Activated CD4-positive, alpha-beta T cell treated with anti-CD3 and anti-CD28 coated beads for 48 hours (primary cell): ENCODE results near the gene TEX14.
"Not testable (repeated sequence)": the region's sequence is repeated elsewhere in the genome, so short reads cannot be mapped to it uniquely, and the experiment has no call there.

Experiments used
- DNase-seq: peaks from one replicate; pipeline ENCODE4 v3.0.0-alpha.2; 2020

The TEX14 gene

GRCh38 chr17:58595194-58595792 is 96.6 kb downstream of the TEX14 start:
- no peak for DNase-seq

- DNase-seq: no peak
Measured at GRCh38 chr17:58593123-58593522, 98.7 kb downstream of the TEX14 start.

GRCh38 chr17:58591455-58591854 is 100.4 kb downstream of the TEX14 start:
- DNase-seq: no peak

- no peak for DNase-seq
Measured at GRCh38 chr17:58590377-58590776, 101.5 kb downstream of the TEX14 start.

- DNase-seq: peak; percentile 70
Measured at GRCh38 chr17:58587713-58588117, 104.1 kb downstream of the TEX14 start.

- DNase-seq: no peak
Measured at GRCh38 chr17:58586009-58586644, 105.7 kb downstream of the TEX14 start.

- DNase-seq: no peak
Measured at GRCh38 chr17:58585554-58585953, 106.3 kb downstream of the TEX14 start.

GRCh38 chr17:58583486-58583885 is 108.4 kb downstream of the TEX14 start:
- no peak for DNase-seq

GRCh38 chr17:58582718-58583117 is 109.1 kb downstream of the TEX14 start:
- not testable (repeated sequence) for DNase-seq

- no peak for DNase-seq
Measured at GRCh38 chr17:58580671-58581070, 111.2 kb downstream of the TEX14 start.

GRCh38 chr17:58577696-58578095 is 114.1 kb downstream of the TEX14 start:
- DNase-seq: peak; percentile 60

- no peak for DNase-seq
Measured at GRCh38 chr17:58576679-58577367, 115.0 kb downstream of the TEX14 start.

- no peak for DNase-seq
Measured at GRCh38 chr17:58575511-58575910, 116.3 kb downstream of the TEX14 start.

- no peak for DNase-seq
Measured at GRCh38 chr17:58574025-58574424, 117.8 kb downstream of the TEX14 start.

GRCh38 chr17:58572846-58573245 is 119.0 kb downstream of the TEX14 start:
- DNase-seq: no peak

- no peak for DNase-seq
Measured at GRCh38 chr17:58570758-58571157, 121.1 kb downstream of the TEX14 start.

GRCh38 chr17:58569196-58569595 is 122.6 kb downstream of the TEX14 start:
- DNase-seq: no peak

GRCh38 chr17:58568044-58568799 is 123.6 kb downstream of the TEX14 start:
- no peak for DNase-seq

GRCh38 chr17:58565389-58566311 is 126.2 kb downstream of the TEX14 start:
- DNase-seq: no peak

- DNase-seq: no peak
Measured at GRCh38 chr17:58564971-58565370, 126.9 kb downstream of the TEX14 start.

- DNase-seq: no peak
Measured at GRCh38 chr17:58564243-58564642, 127.6 kb downstream of the TEX14 start.

GRCh38 chr17:58560511-58560910 is 131.3 kb downstream of the TEX14 start:
- DNase-seq: no peak
